CD4-positive, alpha-beta T cell treated with Interferon alpha-2 for 1 hour (primary cell): ENCODE measurements around the gene PPP6R3.

ENCODE experiments used
- DNase-seq, 2 donors: peaks; one replicate each; pipeline ENCODE4 v3.0.0-alpha.2; 2020 to 2022

PPP6R3 gene

DNA sequence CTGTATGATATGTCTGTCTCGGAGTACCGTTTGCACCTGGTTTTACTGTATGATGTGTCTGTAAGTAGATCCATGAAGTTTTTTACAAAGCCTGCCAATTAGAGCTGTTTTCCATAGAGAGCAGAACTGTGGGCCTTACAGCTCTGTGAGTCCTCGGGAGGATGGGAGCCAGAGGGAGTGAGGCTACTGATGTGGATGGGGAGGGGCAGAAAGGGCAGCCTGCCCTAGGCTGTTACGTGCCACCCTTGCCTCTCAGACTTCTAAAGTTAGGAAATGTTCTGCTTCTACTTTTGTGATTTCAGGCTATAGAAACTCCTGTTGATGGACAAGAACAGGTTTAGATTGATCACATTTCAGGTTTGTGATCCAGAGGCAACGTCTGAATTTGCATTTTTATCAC lies 105.2 kb downstream of the PPP6R3 start:
- no peak for DNase-seq

DNA sequence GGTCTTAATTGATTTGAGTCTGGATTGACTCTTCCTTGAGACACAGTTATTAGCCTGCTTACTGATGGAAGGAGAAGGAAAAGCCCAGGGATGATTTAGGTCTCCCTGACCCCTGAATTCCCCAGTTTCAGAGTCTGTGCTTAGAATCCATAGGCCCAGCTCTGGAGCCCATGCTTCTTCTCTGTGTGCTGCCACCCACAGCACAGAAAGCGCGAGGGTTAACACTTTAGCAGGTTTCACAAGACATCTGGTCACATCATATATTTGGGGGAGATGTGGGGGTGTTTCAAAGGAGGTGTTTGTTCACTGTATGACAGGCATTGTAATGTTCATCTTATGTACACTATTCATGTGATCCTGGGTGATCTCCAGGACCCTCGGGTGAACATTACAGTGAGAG lies 107.0 kb downstream of the PPP6R3 start:
- DNase-seq, result no peak

DNA sequence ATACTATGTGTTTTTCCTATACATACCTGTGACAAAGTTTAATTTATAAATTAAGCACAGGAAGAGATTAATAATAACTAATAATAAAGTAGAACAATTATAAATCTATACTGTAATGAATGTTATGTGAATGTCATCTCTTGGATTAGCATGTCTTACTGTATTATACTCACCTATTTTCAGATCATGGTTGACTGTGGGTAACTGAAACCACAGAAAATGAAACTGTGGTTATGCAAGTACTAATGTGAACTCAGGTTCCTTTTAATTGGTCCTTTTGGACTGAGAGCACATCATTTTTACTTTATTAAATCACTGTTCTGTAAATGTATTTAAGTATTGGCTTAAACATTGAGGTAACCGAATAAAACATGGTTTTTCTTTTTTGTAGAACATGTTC lies 108.8 kb downstream of the PPP6R3 start:
- DNase-seq, result no peak

DNA sequence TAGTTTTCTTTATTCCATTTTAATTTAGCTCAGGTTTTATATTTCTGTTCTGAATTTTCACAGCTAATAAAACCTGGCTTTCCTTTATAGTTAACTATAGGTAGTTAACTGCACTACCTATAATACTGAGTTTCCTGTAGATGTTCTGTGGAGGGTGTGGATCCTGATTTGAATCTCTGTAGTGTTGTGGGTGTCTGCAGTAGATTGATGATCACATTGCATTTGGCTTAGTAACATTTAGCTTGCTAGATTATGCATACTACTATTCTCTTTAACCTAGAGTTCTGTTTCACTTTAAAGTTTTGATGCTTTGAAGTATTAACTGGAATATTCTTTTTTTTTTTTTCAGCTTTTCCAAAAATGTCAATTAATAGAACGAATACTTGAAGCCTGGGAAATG lies 110.1 kb downstream of the PPP6R3 start:
- DNase-seq, result no peak

DNA sequence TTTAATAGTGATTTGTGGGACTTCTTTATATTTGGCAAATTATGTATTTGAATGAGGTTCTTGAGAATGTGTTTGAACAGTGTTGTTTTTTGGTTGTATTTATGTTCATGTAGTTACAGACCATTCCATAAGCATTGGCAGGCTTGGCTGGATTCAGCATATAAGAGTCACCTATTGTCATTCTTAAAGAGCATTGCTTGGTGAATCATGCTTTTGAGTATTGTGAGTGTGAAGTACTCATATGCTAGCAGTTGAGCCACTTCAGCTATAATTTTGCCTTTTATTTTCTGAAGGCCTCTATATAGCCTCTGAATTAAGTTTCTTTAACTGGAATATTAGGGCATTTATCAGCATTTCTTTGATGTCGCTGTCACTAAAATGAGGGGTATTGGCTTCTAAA lies 113.8 kb downstream of the PPP6R3 start:
- DNase-seq, result no peak

DNA sequence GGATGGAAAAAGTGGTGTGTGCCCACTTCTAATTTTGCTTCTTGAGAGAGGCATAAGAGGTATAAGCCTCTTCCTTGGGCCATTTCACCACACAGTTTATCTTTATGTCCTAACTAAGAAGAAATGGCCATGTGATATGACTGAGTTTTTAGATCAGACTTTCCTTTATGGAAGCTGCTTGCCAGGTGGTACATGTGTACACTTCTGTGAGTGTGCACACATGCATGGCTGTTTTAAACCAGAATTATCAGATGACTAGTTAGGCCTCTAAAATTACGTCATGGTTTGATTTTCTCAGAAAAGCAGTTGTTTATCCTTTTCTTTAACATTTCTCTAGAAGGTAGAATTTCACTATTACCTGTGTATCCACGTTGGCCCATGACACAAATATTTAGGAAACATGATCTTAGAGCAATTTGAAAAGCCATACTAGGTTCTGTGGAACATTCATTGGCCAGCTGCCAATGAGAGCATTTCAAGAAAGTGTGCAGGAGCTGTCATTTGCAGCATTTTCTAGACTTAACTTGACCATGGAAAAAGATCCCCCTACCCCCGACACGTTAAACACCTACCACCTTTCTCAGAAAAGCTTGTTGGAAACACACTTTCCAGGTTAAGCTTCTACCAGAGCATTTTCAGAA lies 114.6 kb downstream of the PPP6R3 start:
- DNase-seq, result no peak

DNA sequence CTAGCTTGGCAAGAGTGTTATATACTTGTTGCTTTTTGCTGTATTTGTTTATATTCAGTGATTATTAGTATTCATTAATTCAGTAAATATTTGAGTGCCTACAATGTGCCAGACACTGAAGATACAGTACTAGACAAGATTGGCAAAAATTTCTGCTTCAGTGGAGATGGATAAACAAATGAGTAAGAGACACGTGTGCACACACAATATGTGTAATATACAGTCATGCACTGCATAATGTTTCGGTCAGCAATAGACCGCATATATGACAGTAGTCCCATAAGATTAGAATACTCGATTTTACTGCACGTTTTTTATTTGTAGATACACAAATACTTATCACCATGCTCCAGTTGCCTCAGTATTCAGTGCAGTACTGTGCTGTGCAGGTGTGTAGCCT lies 118.9 kb downstream of the PPP6R3 start:
- no peak for DNase-seq

DNA sequence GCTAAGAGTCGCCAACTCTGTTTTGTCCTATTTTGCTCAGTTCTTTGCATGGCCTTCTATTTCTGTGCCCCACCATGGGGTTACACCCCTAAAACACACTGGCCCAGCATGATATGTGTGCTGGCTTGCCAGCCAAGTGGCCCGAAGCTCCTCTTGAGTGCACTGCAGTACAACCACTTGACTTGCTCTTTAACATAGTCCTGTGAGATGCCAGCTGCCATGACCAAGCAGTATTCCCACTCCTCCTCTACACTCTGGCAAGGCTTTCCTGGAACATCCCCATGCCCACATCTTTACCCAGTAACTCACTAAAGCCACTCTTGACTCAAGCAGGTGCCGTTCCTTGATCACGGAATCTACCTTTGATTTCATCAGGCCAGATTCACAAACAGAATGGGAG lies 120.9 kb downstream of the PPP6R3 start:
- DNase-seq, result no peak

DNA sequence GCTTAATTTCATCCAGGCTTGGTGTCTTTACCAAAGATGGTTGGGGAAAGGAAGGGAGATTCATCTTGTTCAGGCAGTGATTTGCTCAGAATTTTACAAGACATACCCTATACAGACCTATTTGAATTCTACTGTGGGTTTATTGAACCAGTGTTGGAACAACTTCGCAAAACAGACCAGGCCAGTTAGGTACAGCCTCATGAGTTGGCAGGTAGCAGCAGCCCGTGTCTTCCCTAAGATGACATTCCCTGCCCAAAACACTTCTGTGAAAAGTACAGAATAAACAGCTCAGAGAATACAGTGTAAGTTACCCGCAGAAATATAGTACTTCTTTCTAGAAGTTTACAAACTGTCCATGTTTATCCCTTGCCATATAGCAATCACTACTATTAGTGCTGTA lies 121.3 kb downstream of the PPP6R3 start:
- no peak for DNase-seq

DNA sequence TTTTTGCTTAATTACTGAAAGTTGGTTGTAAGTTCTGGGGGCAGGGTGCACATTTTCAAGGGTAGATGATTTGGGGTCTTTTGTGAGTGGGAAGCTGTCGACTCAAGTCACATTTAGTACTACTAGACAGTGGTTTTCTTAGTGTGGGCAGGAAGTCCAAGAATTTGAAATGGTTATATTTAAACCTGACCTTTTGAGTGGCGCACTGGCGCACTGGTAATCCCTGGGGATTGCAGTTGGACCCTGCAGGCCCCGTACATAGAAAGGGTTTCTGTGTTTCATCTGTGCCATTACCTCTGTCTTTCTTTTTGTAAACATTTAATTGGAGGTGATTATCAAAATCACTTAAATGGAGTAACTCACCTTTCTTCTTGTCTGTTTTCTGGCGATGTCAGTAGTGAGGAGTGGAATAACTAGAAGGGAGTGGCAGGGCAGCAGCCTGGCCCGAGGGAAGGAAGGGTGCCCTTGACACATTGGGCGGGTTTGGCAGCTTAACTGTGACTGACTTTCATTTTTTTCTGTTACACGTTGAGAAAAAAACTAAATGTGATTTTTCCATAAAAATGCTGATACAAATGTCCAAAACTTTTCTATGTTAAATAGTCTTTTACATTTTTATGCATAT lies 122.0 kb downstream of the PPP6R3 start:
- no peak for DNase-seq

DNA sequence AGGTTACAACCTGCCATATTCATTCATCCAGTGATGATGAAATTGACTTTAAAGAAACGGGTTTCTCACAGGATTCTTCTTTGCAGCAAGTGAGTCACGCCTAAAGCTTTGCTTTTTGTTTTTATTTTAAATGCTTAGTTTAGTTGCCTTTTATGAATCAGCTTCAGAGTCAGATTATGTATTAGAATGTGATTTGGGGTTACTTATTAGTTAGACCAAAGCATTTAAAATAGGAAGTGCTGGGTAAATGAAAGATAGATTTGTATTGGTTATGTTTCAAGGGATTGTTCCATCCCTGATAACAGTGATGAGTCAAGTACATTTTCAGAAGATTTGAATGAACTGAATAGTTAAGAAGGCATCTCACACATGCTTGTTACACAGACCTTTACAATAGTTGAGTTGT lies 122.5 kb downstream of the PPP6R3 start:
- DNase-seq, result no peak

DNA sequence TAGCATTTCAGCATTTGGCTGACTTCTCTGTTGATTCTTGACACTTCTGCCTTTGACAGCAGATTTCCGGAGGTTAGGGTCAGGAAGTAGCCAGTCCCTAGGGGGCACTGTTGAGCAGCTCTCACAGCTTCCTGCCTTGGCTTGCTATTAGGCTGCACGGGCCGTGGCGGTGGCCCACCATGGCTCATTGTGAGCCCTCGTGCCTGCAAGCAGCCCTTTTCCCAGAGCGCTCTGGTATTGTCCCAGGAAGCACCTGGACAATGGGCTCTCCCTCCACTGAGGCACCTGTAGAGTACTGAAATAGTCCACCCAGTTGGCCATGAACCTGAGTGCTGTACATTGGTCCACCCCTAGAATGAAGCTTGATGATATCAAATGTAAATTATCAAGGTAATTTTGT lies 123.5 kb downstream of the PPP6R3 start:
- peak; percentile 31 to 58 for DNase-seq

DNA sequence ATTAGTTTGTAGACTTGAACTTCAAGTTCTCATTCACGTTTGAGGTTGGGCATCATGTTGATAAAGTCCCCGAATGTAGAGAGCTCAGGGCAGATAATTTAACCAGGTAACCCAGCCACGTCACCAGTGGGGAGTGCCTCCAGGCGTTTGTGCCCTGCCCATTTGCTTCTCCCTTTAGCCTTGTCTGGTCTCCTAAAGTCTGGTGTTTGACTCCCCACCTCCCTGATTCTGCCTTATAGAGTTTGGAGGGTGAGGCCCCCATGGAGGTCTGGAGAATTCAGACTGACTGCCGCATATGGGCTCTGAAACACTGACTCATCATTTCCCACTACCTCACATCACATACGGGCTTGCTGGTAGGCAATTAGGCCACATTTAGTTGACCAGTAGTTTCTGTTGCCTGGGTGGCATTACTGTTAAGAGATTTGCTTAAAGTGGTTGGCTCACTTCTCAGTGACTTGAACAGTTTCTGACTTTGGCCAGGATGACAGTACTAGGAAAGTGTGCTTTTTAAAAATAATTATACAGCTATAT lies 124.5 kb downstream of the PPP6R3 start:
- DNase-seq, result no peak

DNA sequence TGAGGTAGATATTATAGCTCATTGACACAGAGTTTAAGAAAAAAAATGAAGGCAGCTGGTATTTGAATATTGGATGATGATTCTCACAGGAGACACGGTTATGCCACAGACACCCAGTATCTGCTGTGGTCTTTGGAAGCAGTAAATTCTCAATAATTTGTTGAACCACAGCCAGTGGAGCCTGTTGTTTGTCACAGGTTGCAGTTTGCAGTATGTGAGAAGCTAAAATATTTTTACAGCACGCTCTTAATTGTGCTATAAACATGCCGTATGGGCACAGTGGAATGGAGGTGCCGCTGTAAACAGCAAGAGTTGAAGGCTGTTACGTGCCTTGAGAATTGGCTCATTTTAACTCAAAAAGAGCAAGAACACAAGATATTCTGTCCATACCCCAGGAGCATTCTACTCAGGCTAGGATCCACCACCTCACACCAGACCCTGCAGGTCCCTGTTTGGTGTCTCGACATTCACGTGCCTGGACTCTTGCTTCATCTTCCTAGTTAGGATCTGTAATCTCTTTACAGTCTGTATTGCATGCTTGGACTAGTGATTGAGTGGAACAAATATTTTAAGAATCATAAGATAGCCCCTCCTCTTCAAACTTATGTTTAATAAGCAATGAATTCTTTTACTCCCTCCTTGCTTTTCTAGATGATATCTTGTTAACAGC lies 129.1 kb downstream of the PPP6R3 start:
- DNase-seq, result no peak

DNA sequence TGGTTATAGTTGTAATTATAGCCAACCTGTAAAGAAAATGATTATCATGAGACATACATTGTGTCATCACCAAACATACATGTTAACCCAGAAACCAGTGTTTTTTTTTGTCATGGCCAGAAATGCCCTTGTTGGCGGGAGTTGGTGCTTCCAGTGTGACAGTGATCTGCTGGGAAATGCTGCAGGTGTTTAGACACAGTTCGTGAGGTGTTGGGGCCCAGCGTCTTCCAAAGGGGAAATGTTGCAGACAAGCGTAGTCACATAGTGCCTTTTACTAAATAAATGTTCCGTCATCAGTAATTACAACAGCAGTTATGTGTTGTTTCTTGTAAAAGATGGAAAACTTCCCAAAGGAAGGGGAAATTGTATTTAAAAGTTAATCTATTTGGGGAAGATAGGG lies 131.2 kb downstream of the PPP6R3 start:
- no peak for DNase-seq

DNA sequence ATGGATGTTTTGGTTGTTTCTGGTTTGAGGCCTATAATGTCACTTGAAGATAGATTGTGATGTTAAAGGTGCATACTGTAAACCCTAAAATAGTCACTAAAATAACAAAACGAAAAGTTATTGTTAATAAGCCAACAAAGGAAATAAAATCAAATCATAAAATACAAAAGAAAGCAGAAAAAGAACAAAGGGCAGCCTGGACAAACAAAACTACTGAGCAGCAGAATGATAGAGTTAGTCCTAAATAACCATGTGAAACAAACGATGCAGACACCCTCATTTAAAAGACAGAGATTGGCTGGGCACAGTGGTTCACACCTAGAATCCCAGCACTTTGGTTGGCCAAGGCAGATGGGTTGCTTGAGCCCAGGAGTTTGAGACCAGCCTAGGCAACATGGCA lies 132.9 kb downstream of the PPP6R3 start:
- DNase-seq, result no peak

DNA sequence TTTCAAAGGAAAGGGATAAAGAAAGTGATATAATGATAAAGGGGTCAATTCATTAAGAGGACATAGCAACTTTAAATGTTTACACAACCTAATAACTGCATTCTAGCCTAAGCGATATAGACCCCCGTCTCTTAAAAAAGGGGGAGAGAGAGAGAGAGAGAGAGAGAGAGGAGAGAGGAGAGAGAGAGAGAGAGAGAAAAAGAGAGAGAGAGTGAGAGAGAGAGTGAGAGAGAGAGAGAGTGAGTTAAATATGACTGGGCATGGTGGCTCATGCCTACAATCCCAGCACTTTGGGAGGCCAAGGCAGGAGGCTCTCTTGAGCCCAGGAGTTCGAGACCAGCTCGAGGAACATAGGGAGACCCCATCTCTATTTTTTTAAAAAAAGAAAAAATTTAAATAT lies 133.6 kb downstream of the PPP6R3 start:
- DNase-seq, result no peak

DNA sequence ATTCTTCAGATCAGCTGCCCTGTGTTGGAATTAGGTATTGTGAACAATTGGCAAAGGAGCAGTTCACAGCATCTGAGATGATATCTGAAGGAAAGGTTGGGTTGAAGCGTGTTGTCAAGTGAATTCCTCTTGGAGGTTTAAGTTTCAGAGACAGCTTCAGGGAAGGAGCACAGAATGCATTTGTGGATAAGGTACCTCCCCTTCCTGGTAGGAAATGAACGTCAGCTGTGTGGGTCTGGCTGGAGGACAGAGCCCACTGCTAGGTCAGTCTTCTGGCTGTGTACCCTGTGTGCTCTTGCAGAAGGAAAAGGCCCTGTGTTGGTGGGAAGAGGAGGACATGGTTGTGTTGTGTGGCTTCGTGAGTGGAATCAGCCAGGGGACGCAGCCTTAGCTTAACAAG lies 135.7 kb downstream of the PPP6R3 start:
- DNase-seq, result no peak

DNA sequence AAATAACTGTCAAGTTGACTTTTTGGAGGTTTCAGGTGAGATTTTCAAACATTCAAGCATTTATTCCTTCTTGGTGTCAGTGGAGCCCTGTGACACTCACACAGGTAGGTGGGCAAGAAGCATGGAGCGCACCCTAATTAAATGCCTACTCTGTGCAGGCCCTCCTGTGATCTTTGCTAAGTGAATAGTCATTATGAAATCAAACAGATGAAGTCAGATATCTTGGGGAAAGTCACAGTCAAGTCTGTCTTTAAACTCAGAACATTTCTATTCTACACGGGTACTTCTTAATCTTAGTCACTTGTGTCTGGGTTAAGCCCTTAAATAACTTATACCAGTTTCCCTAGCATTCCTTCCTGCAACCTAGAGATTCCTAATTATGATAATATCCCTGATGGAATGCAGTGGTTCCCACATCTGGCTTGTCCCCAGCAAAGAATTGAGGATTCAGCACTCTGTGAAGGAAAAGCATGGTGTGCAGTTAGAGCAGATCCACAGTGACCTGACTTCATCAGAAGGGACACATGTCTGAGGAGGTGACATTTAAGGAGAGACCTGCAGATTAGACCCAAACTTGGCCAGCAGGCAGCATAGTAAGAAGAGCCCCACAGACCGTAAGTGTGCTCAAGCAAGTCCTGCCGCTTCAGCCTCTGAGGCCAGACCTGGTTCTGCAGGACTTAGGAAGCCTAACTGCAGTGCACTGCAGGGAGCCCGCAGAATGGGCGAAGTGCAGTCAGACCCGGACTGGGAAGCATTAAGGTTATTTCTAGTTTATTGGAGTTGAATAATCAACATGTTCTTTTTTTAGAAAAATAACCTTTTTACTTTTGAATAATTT lies 138.5 kb downstream of the PPP6R3 start:
- DNase-seq, result no peak

DNA sequence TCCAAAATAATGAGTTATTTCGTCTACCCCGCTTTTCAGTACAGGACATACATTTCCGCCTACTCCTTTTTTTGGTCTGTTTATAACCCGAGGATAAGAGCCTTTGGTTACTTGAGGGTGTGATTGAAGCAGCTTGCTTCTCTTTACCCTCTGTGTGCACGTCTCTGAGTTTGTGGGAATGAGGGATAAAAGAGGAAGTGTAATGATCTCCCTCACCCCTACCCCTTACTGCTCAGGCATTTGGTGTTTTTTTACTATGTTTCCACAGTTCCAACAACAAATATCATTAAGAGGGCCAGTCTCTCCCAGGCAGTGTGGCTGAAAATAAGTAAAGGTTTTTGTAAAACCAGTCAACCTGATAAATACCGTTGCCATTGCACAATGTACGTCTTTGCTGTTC lies 140.6 kb downstream of the PPP6R3 start:
- no peak for DNase-seq

DNA sequence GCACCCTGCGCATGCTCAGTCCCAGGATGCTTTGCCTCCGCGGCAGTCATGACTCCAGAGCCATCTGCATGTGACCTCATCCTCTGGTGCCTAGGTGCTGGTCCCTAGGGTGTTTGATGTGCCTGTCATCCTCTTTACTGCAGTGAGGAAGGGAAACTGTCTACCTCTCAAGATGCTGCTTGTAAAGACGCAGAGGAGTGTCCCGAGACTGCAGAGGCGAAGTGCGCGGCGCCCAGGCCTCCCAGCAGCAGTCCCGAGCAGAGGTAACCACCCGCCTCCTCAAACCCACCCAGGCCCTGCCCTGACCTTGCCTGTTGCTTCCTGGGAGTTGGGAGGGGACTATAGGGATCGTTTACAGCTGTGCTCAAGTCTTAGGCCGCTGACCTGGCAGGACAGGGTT lies 149.2 kb downstream of the PPP6R3 start:
- no peak for DNase-seq

DNA sequence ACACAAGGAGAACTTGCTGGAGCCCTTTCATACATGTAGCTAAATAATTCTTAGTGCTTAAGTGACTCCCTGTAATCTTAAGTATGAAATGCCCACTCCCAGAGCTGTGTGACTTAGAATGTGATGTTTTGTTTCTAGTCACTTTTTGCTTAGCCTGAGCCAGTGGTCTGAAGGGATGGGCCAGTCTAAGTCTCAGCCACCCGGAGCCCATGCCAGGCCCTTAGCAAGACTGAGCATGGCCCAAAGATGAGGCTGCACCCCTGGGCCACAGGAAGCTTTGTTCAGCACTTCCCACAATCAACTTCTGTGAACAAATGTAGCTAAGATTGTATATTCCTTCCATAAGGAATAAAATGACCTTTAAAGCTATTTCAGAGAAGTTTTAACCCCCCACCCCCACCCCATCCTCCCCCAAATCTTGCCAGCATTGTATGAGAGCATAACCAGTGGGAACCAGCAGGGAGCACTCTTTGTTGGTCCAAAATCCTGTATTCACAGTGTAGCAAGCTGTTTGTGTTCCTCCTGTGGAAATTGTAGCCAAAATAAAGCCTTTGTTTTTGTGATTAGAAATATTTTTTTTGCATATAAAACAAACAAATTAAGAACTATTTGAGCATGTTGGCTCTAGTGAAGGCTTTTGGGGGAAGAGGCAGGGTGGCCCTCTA lies 150.0 kb downstream of the PPP6R3 start:
- peak in 1 of 2 donors; percentile 7 for DNase-seq

DNA sequence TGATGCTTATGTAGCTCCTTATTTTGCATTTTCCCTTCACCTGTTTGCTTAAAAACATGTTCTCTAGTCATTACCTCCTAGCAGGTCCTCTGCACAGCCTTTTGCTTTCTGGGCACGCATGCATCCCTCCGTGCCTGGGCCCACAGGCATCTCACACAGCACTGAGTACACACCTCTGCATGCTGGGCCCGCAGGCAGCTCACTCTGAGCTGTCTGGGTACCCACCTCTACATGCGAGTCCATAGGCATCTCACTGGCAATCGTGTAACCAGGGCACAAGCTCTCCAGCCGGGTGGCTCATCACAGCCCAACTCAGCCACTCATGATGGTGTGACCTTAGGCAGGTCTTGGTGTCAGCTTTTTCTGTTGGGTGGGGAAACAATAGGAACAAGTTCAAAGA lies 155.1 kb downstream of the PPP6R3 start:
- no peak for DNase-seq
